IMR-90 (cell line): ENCODE results near the gene TTC23. TPM values are rescaled to one million over a fixed set of nuclear protein-coding genes. Genes with fewer than 3 reads are reported as not detected.

ENCODE experiments used
- ATAC-seq: fragments of 200-7000 bp; cut with Tn5 transposase; 2 replicates; pipeline ENCODE4 v1.9.1; 2020; ENCODE audit warnings: low read depth, mild to moderate bottlenecking, moderate library complexity
- BruUV-seq: library from RNA; stranded (reverse); fragments of 400-500 nt; replicated peaks from 2 replicates; lab custom pipeline; 2021; lab: Mats Ljungman, UMichigan
- CTCF ChIA-PET: fragments of 300-600 bp; formaldehyde crosslinking; extraction: SDS; loops from one replicate; lab custom pipeline; 2021; ENCODE audit warnings: antibody characterized with exemption; lab: Yijun Ruan, JAX
- POLR2A ChIA-PET: fragments of 300-600 bp; sonication (Branson Sonifier 250); formaldehyde crosslinking; loops from one replicate; lab custom pipeline; 2022; ENCODE audit warnings: antibody characterized with exemption; ENCODE audit not compliant: unreplicated experiment; lab: Charles Lee
- DNase-seq: peaks from one replicate; pipeline ENCODE4 v3.0.0; 2013
- H2AFZ ChIP-seq: replicated peaks from 2 replicates; pipeline ENCODE3; 2013; ENCODE audit warnings: low read length, mild to moderate bottlenecking; ENCODE audit not compliant: poor library complexity
- H2AK5ac ChIP-seq: 2 replicates; pipeline ENCODE4 v1.6.1; 2013; ENCODE audit warnings: low read depth, low read length, inconsistent platforms
- H2AK9ac ChIP-seq: replicated peaks from 2 replicates; pipeline ENCODE3; 2013; ENCODE audit warnings: mild to moderate bottlenecking, low read depth, low read length, moderate library complexity; ENCODE audit not compliant: poor library complexity
- H2BK120ac ChIP-seq: 2 replicates; pipeline ENCODE4 v1.6.1; 2013; ENCODE audit warnings: low read depth, low read length, inconsistent platforms
- H2BK15ac ChIP-seq: 3 replicates; pipeline ENCODE4 v1.6.1; 2013; ENCODE audit warnings: low read depth, low read length, inconsistent platforms
- H2BK20ac ChIP-seq: 2 replicates; pipeline ENCODE4 v1.6.1; 2013; ENCODE audit warnings: low read depth, mild to moderate bottlenecking, inconsistent platforms, low read length, moderate library complexity
- H2BK5ac ChIP-seq: 2 replicates; pipeline ENCODE4 v1.6.1; 2013; ENCODE audit warnings: mild to moderate bottlenecking, low read depth, low read length, inconsistent platforms; ENCODE audit not compliant: poor library complexity, severe bottlenecking
- H3K14ac ChIP-seq: replicated peaks from 2 replicates; pipeline ENCODE4 v1.6.1; 2013; ENCODE audit warnings: low read depth, low read length, inconsistent platforms
- H3K18ac ChIP-seq: 2 replicates; pipeline ENCODE4 v1.6.1; 2013; ENCODE audit warnings: low read depth, low read length, control low read depth
- H3K23ac ChIP-seq: 2 replicates; pipeline ENCODE4 v1.6.1; 2013; ENCODE audit warnings: low read depth, low read length, inconsistent platforms
- H3K27ac ChIP-seq: 2 replicates; pipeline ENCODE4 v1.5.1; 2013; ENCODE audit warnings: mild to moderate bottlenecking, control low read depth, low read length; ENCODE audit not compliant: insufficient read depth
- H3K27me3 ChIP-seq: 2 replicates; pipeline ENCODE4 v1.6.1; 2013; ENCODE audit warnings: low read length; ENCODE audit not compliant: control insufficient read depth, insufficient read depth
- H3K36me3 ChIP-seq: 2 replicates; pipeline ENCODE4 v1.6.1; 2013; ENCODE audit warnings: low read length, mixed read lengths; ENCODE audit not compliant: control insufficient read depth, insufficient read depth
- H3K4ac ChIP-seq: 2 replicates; pipeline ENCODE4 v1.6.1; 2013; ENCODE audit warnings: low read depth, low read length, inconsistent platforms
- H3K4me1 ChIP-seq: 2 replicates; pipeline ENCODE4 v1.6.1; 2013; ENCODE audit warnings: low read length, mixed read lengths; ENCODE audit not compliant: control insufficient read depth, insufficient read depth
- H3K4me2 ChIP-seq: 2 replicates; pipeline ENCODE4 v1.6.1; 2013; ENCODE audit warnings: low read depth, mild to moderate bottlenecking, control low read depth, low read length, moderate library complexity
- H3K4me3 ChIP-seq: 2 replicates; pipeline ENCODE4 v1.5.1; 2013; ENCODE audit warnings: low read depth, mild to moderate bottlenecking, control low read depth, low read length, moderate library complexity; ENCODE audit not compliant: insufficient read depth
- H3K56ac ChIP-seq: 2 replicates; pipeline ENCODE4 v1.6.1; 2013; ENCODE audit warnings: low read length, inconsistent platforms; ENCODE audit not compliant: insufficient read depth; ENCODE audit errors: extremely low read depth
- H3K79me1 ChIP-seq, 2 experiments: 2 replicates each; pipeline ENCODE4 v1.6.1; 2013; ENCODE audit warnings: low read length in 2 of 2, inconsistent platforms in 1 of 2, low read depth in 1 of 2
- H3K9ac ChIP-seq: 2 replicates; pipeline ENCODE4 v1.6.1; 2013; ENCODE audit warnings: low read depth, low read length, control low read depth
- H3K9me1 ChIP-seq: 2 replicates; pipeline ENCODE4 v1.6.1; 2013; ENCODE audit warnings: low read length, inconsistent platforms; ENCODE audit not compliant: insufficient read depth
- H3K9me3 ChIP-seq: 2 replicates; pipeline ENCODE4 v1.6.1; 2013; ENCODE audit warnings: low read length; ENCODE audit not compliant: control insufficient read depth, insufficient read depth
- H4K20me1 ChIP-seq: 2 replicates; pipeline ENCODE4 v1.6.1; 2013; ENCODE audit warnings: low read length, inconsistent platforms; ENCODE audit not compliant: insufficient read depth
- H4K5ac ChIP-seq: 2 replicates; pipeline ENCODE4 v1.6.1; 2013; ENCODE audit warnings: mild to moderate bottlenecking, low read depth, low read length, control low read depth
- H4K8ac ChIP-seq, 2 experiments: 2 replicates each; pipeline ENCODE4 v1.6.1; 2013; ENCODE audit warnings: low read depth in 2 of 2, low read length in 2 of 2, control low read depth in 1 of 2, inconsistent platforms in 1 of 2
- H4K91ac ChIP-seq: 2 replicates; pipeline ENCODE4 v1.6.1; 2013; ENCODE audit warnings: low read depth, low read length, inconsistent platforms; ENCODE audit not compliant: insufficient read depth
- BHLHE40 ChIP-seq: fragments of 150-350 bp; IDR thresholded peaks from 2 replicates; pipeline ENCODE4 v1.6.1; 2016; ENCODE audit warnings: mild to moderate bottlenecking, low read depth, low read length
- CEBPB ChIP-seq: IDR thresholded peaks from 2 replicates; pipeline ENCODE4 v1.6.1; 2012; ENCODE audit warnings: low read depth, low read length, improper control_type of control experiment
- CHD1 ChIP-seq: IDR thresholded peaks from 2 replicates; pipeline ENCODE4 v1.6.1; 2012; ENCODE audit warnings: low read depth, low read length, improper control_type of control experiment
- FOS ChIP-seq: fragments of 150-350 bp; IDR thresholded peaks from 2 replicates; pipeline ENCODE4 v1.6.1; 2016; ENCODE audit warnings: low read depth, low read length
- MAFK ChIP-seq: IDR thresholded peaks from 2 replicates; pipeline ENCODE4 v1.6.1; 2012; ENCODE audit warnings: low read depth, low read length, improper control_type of control experiment
- MAZ ChIP-seq: IDR thresholded peaks from 2 replicates; pipeline ENCODE4 v1.6.1; 2012; ENCODE audit warnings: low read depth, mild to moderate bottlenecking, low read length, improper control_type of control experiment, moderate library complexity, borderline replicate concordance
- MXI1 ChIP-seq: IDR thresholded peaks from 2 replicates; pipeline ENCODE4 v1.6.1; 2012; ENCODE audit warnings: low read depth, mild to moderate bottlenecking, low read length, moderate library complexity, borderline replicate concordance
- NFE2L2 ChIP-seq: fragments of 150-350 bp; IDR thresholded peaks from 2 replicates; pipeline ENCODE4 v1.6.1; 2016; ENCODE audit warnings: low read depth, mild to moderate bottlenecking, low read length
- POLR2A ChIP-seq: IDR thresholded peaks from 2 replicates; pipeline ENCODE4 v1.6.1; 2012; ENCODE audit warnings: mild to moderate bottlenecking, low read depth, low read length
- RAD21 ChIP-seq: IDR thresholded peaks from 2 replicates; pipeline ENCODE4 v1.6.1; 2012; ENCODE audit warnings: low read length, improper control_type of control experiment
- RCOR1 ChIP-seq: IDR thresholded peaks from 2 replicates; pipeline ENCODE4 v1.6.1; 2012; ENCODE audit warnings: mild to moderate bottlenecking, low read length, improper control_type of control experiment; ENCODE audit not compliant: insufficient replicate concordance
- RFX5 ChIP-seq: IDR thresholded peaks from 2 replicates; pipeline ENCODE4 v1.8.0; 2012; ENCODE audit warnings: low read depth, mild to moderate bottlenecking, low read length, moderate library complexity
- SMC3 ChIP-seq: fragments of 150-350 bp; IDR thresholded peaks from 2 replicates; pipeline ENCODE4 v1.6.1; 2016; ENCODE audit warnings: low read depth, mild to moderate bottlenecking, antibody characterized with exemption, low read length, moderate library complexity
- WGBS, 2 experiments: methylation state at CpG; one replicate each; pipeline versions ENCODE4 v1.1.5 to v1.1.7; 2013; ENCODE audit warnings: missing lambda C conversion rate in 2 of 2; ENCODE audit not compliant: insufficient read length in 1 of 2; ENCODE audit errors: extremely low coverage in 2 of 2; 5-methylcytosine and 5-hydroxymethylcytosine counted together
- dilution Hi-C: fragments of 300-500 bp; cut with HindIII; formaldehyde crosslinking; loops from one replicate; pipeline ENCODE4 v1.14.3; 2018; ENCODE audit warnings: low sequenced_read_pairs; ENCODE audit not compliant: unreplicated experiment
- in situ Hi-C: fragments of 300-500 bp; cut with MboI; formaldehyde crosslinking; loops from 3 replicates; pipeline ENCODE4 v1.14.3; 2019; ENCODE audit warnings: low sequenced_read_pairs, inconsistent platforms, mixed read lengths
- intact Hi-C: fragments of 100-400 bp; cut with micrococcal nuclease; formaldehyde crosslinking; loops from 2 replicates; pipeline ENCODE4 v1.10.0; 2022
- polyA plus RNA-seq, 3 experiments: library from polyadenylated mRNA; depleted of rRNA; stranded (reverse); fragments of >200 nt; gene quantifications; 2 replicates each; pipeline ENCODE4 v1.2.3, GENCODE V29; 2012; ENCODE audit warnings: low replicate concordance in 1 of 3
- total RNA-seq: library from RNA; depleted of rRNA; stranded (reverse); fragments of >200 nt; gene quantifications from 2 replicates; pipeline ENCODE4 v1.2.3, GENCODE V29; 2012
- TF ChIP-seq, protein P1 (sequence below): conservative IDR thresholded peaks from 2 replicates; pipeline ENCODE4 v1.5.1; 2012; ENCODE audit warnings: mild to moderate bottlenecking, low read depth, low read length, improper control_type of control experiment
- TF ChIP-seq, protein P2 (sequence below): fragments of 150-350 bp; IDR thresholded peaks from 2 replicates; pipeline ENCODE4 v1.6.1; 2016; ENCODE audit warnings: low read depth, mild to moderate bottlenecking, low read length, moderate library complexity, borderline replicate concordance

Gene TTC23
- total and polyA plus RNA-seq, 2 of the 4 experiments (the other 2 are of a cell fraction): 7.8 to 29.8 TPM

DNA sequence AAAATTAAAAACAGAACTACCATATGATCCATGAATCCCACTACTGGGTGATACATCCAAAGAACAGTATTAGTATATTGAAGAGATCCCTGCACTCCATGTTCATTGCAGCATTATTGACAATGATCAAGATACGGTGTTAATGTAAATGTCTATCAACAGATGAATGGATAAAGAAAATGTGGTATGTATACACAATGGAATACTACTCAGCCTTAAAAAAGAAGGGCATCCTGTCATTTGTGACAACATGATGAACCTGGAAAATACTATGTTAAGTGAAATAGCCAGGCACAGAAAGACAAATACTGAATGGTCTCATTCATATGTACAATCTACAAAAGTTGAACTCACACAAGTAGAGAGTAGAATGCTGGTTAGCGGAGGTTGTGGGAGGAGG is 16.6 kb downstream of the TTC23 start:
- H2BK20ac ChIP-seq: no peak overlapping the region
- TF ChIP-seq, protein P1, sequence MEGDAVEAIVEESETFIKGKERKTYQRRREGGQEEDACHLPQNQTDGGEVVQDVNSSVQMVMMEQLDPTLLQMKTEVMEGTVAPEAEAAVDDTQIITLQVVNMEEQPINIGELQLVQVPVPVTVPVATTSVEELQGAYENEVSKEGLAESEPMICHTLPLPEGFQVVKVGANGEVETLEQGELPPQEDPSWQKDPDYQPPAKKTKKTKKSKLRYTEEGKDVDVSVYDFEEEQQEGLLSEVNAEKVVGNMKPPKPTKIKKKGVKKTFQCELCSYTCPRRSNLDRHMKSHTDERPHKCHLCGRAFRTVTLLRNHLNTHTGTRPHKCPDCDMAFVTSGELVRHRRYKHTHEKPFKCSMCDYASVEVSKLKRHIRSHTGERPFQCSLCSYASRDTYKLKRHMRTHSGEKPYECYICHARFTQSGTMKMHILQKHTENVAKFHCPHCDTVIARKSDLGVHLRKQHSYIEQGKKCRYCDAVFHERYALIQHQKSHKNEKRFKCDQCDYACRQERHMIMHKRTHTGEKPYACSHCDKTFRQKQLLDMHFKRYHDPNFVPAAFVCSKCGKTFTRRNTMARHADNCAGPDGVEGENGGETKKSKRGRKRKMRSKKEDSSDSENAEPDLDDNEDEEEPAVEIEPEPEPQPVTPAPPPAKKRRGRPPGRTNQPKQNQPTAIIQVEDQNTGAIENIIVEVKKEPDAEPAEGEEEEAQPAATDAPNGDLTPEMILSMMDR: no peak
- TF ChIP-seq SMC3 (no peak), RFX5 (no peak), CEBPB (no peak), MXI1 (no peak), MAFK (no peak), RAD21 (no peak), POLR2A (no peak), NFE2L2 (no peak), BHLHE40 (no peak), MAZ (no peak), RCOR1 (no peak), CHD1 (no peak), FOS (no peak)
- TF ChIP-seq, protein P2, sequence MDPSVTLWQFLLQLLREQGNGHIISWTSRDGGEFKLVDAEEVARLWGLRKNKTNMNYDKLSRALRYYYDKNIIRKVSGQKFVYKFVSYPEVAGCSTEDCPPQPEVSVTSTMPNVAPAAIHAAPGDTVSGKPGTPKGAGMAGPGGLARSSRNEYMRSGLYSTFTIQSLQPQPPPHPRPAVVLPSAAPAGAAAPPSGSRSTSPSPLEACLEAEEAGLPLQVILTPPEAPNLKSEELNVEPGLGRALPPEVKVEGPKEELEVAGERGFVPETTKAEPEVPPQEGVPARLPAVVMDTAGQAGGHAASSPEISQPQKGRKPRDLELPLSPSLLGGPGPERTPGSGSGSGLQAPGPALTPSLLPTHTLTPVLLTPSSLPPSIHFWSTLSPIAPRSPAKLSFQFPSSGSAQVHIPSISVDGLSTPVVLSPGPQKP: no peak
- H4K5ac ChIP-seq: no peak overlapping the region
- H3K36me3 ChIP-seq: peaks cover 7% of the 10 kb centered on the region; the same call in 1 of the 2 replicates
- no peak overlapping the region for H2BK120ac ChIP-seq
- H4K8ac ChIP-seq: no peak overlapping the region
- ChIA-PET POLR2A (no interaction called here), CTCF (no interaction called here)
- DNase-seq (no peak), ATAC-seq (no peak)
- H3K9ac ChIP-seq: no peak overlapping the region
- intact Hi-C loops (no loop called here), dilution Hi-C loops (no loop called here), in situ Hi-C loops (no loop called here)
- no peaks in the 10 kb centered on the region for H3K9me3 ChIP-seq
- no peak overlapping the region for H3K4me3 ChIP-seq
- H3K9me1 ChIP-seq: 0 out of 2 replicates have a peak, but pooled peaks cover 2% of the 10 kb centered on the region
- H2AFZ ChIP-seq: no peak overlapping the region
- H3K56ac ChIP-seq: no peak overlapping the region
- H4K20me1 ChIP-seq: no peaks in the 10 kb centered on the region
- no peak overlapping the region for H2AK5ac ChIP-seq
- H2BK15ac ChIP-seq: no peak overlapping the region
- H3K18ac ChIP-seq: no peak overlapping the region
- H3K79me1 ChIP-seq: peaks cover 9 to 12% of the 10 kb centered on the region in 2 experiments; a peak in 3 of 4 replicates
- H3K14ac ChIP-seq: no peak overlapping the region
- no peaks in the 10 kb centered on the region for H3K4me1 ChIP-seq
- no peak overlapping the region for H2AK9ac ChIP-seq
- H3K4ac ChIP-seq: no peak overlapping the region
- no peak overlapping the region for H4K91ac ChIP-seq
- no peak overlapping the region for H3K4me2 ChIP-seq
- WGBS, 2 experiments: no CpG with 5 or more reads among the region's 2 CpGs
- no peaks in the 10 kb centered on the region for H3K27me3 ChIP-seq
- no peak overlapping the region for H3K23ac ChIP-seq
- H3K27ac ChIP-seq: no peak overlapping the region
- H2BK5ac ChIP-seq: no peak overlapping the region
- no TSS peak for BruUV-seq
